NCI-H82 treated with DMSO at 0.1 percent for 48 hours (cell line): ENCODE measurements around the gene PTPRD.

Experiments used
- DNase-seq: peaks from one replicate; lab custom pipeline; 2025; ENCODE audit not compliant: unreplicated experiment; lab: John Stamatoyannopoulos, UW

PTPRD gene

GRCh38 chr9:8571643-8572042, 2041.2 kb downstream of the PTPRD start:
- DNase-seq: no peak

GRCh38 chr9:8570776-8571175, 2042.0 kb downstream of the PTPRD start:
- DNase-seq: no peak

GRCh38 chr9:8569823-8570222, 2043.0 kb downstream of the PTPRD start:
- no peak for DNase-seq

GRCh38 chr9:8567963-8568579, 2044.7 kb downstream of the PTPRD start:
- no peak for DNase-seq

GRCh38 chr9:8564960-8565359, 2047.8 kb downstream of the PTPRD start:
- DNase-seq: no peak

- no peak for DNase-seq
Measured at GRCh38 chr9:8560560-8561525, 2052.0 kb downstream of the PTPRD start.

- DNase-seq: no peak
Measured at GRCh38 chr9:8558176-8558575, 2054.6 kb downstream of the PTPRD start.

- DNase-seq: no peak
Measured at GRCh38 chr9:8555762-8556500, 2056.9 kb downstream of the PTPRD start.

- no peak for DNase-seq
Measured at GRCh38 chr9:8553444-8553843, 2059.4 kb downstream of the PTPRD start.

- no peak for DNase-seq
Measured at GRCh38 chr9:8552732-8553131, 2060.1 kb downstream of the PTPRD start.

GRCh38 chr9:8549214-8549613, 2063.6 kb downstream of the PTPRD start:
- DNase-seq: no peak

GRCh38 chr9:8543219-8543618, 2069.6 kb downstream of the PTPRD start:
- no peak for DNase-seq

GRCh38 chr9:8542537-8542936, 2070.3 kb downstream of the PTPRD start:
- DNase-seq: no peak

- no peak for DNase-seq
Measured at GRCh38 chr9:8539681-8540197, 2073.1 kb downstream of the PTPRD start.

- no peak for DNase-seq
Measured at GRCh38 chr9:8536845-8537244, 2076.0 kb downstream of the PTPRD start.

- DNase-seq: no peak
Measured at GRCh38 chr9:8534828-8535227, 2078.0 kb downstream of the PTPRD start.

GRCh38 chr9:8533681-8534080, 2079.1 kb downstream of the PTPRD start:
- DNase-seq: no peak

GRCh38 chr9:8531826-8532415, 2080.9 kb downstream of the PTPRD start:
- no peak for DNase-seq

GRCh38 chr9:8521112-8521511, 2091.7 kb downstream of the PTPRD start:
- no peak for DNase-seq

GRCh38 chr9:8515748-8516147, 2097.1 kb downstream of the PTPRD start:
- DNase-seq: no peak

GRCh38 chr9:8514760-8515159, 2098.0 kb downstream of the PTPRD start:
- no peak for DNase-seq
